Endodermal cell (in vitro differentiated cells): ENCODE data around the gene CDH4. TPM values are rescaled to one million over a fixed set of nuclear protein-coding genes. Genes with fewer than 3 reads are reported as not detected.

Experiments
- DNase-seq: peaks from one replicate; pipeline ENCODE4 v3.0.0-alpha.2; 2017
- H3K27ac ChIP-seq: 2 replicates; pipeline ENCODE4 v1.5.1; 2013; ENCODE audit warnings: mild to moderate bottlenecking, low read depth, low read length, moderate library complexity
- H3K27me3 ChIP-seq: 2 replicates; pipeline ENCODE4 v1.6.1; 2013; ENCODE audit warnings: mild to moderate bottlenecking, low read length, moderate library complexity; ENCODE audit not compliant: insufficient read depth, control insufficient read depth, poor library complexity, severe bottlenecking
- H3K36me3 ChIP-seq: 2 replicates; pipeline ENCODE4 v1.7.0; 2013; ENCODE audit warnings: mild to moderate bottlenecking, low read length, moderate library complexity; ENCODE audit not compliant: control insufficient read depth, insufficient read depth
- H3K4me1 ChIP-seq: one replicate; pipeline ENCODE4 v1.7.0; 2013; ENCODE audit warnings: low read length; ENCODE audit not compliant: control insufficient read depth, insufficient read depth
- H3K4me3 ChIP-seq: 2 replicates; pipeline ENCODE4 v1.5.1; 2013; ENCODE audit warnings: mild to moderate bottlenecking, low read length, moderate library complexity
- H3K9ac ChIP-seq: 2 replicates; pipeline ENCODE4 v1.6.1; 2013; ENCODE audit warnings: mild to moderate bottlenecking, low read length, moderate library complexity; ENCODE audit not compliant: poor library complexity, severe bottlenecking; ENCODE audit errors: extremely low read depth
- H3K9me3 ChIP-seq: 2 replicates; pipeline ENCODE4 v1.6.1; 2013; ENCODE audit warnings: mild to moderate bottlenecking, low read length, moderate library complexity; ENCODE audit not compliant: control insufficient read depth
- H3K27ac Mint-ChIP-seq: 2 replicates; pipeline ENCODE4 v1.8.0; 2020; ENCODE audit warnings: mixed read lengths
- H3K27me3 Mint-ChIP-seq: 2 replicates; pipeline ENCODE4 v1.8.0; 2021; ENCODE audit warnings: mild to moderate bottlenecking, mixed read lengths; ENCODE audit not compliant: insufficient read depth
- H3K36me3 Mint-ChIP-seq: 2 replicates; pipeline ENCODE4 v1.8.0; 2020; ENCODE audit warnings: low read depth, mixed read lengths
- H3K4me1 Mint-ChIP-seq: 2 replicates; pipeline ENCODE4 v1.8.0; 2020; ENCODE audit warnings: mixed read lengths
- H3K4me3 Mint-ChIP-seq: 2 replicates; pipeline ENCODE4 v1.8.0; 2020; ENCODE audit warnings: mild to moderate bottlenecking, moderate library complexity, mixed read lengths
- H3K9me3 Mint-ChIP-seq: 2 replicates; pipeline ENCODE4 v1.8.0; 2020; ENCODE audit warnings: mild to moderate bottlenecking, mixed read lengths
- WGBS, 2 experiments: methylation state at CpG; one replicate each; pipeline versions ENCODE4 v1.1.5 to v1.1.7; 2013; ENCODE audit warnings: missing lambda C conversion rate in 2 of 2, mixed read lengths in 1 of 2; ENCODE audit not compliant: insufficient coverage in 1 of 2, insufficient read length in 1 of 2; 5-methylcytosine and 5-hydroxymethylcytosine counted together
- total RNA-seq, 2 donors: library from RNA; stranded (reverse); fragmentation: NEBNext Ultra II Directional in 1 of 2; extraction: Animal tissue kit (Norgen Biotek cat#: 25700) in 1 of 2; gene quantifications; 2 replicates in 1 of 2; 3 replicates in 1 of 2; pipeline ENCODE4 v1.2.1, GENCODE V29; 2021
- TF ChIP-seq, protein P1 (sequence below): fragments of 200-600 bp; sonication (generic); conservative IDR thresholded peaks from 2 replicates; pipeline ENCODE4 v1.5.0; 2021; ENCODE audit warnings: antibody characterized with exemption, mild to moderate bottlenecking

The CDH4 gene
- total RNA-seq, 2 donors from 2014 or later, result 1.8 to 5.8 TPM

DNA sequence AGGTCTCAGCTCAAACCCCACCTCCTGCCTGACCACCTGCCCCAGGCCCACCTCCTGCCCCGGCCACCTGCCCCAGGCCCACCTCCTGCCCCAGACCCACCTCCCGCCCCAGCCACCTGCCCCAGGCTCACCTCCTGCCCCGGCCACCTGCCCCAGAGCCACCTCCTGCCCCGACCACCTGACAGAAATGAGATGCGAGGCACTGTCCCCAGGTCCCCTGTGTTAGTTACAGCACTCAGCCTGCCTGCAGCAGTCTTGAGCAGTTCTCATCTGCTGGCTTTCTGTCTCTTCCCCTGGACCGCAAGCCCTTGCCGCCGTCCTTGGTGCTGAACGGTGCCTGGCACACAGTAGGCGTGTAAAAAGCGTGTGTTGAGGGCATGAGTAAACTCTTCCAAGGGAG, 79.5 kb downstream of the CDH4 start:
- no peaks in the 10 kb centered on the region for H3K27me3 ChIP-seq
- H3K27ac ChIP-seq, result no peak overlapping the region
- Mint-ChIP-seq H3K9me3 (no peaks in the 10 kb centered on the region), H3K4me1 (peaks cover 3% of the 10 kb centered on the region), H3K36me3 (no peaks in the 10 kb centered on the region), H3K27ac (no peak overlapping the region), H3K27me3 (peaks cover 45% of the 10 kb centered on the region), H3K4me3 (no peak overlapping the region)
- no peak overlapping the region for H3K9ac ChIP-seq
- TF ChIP-seq, protein P1, sequence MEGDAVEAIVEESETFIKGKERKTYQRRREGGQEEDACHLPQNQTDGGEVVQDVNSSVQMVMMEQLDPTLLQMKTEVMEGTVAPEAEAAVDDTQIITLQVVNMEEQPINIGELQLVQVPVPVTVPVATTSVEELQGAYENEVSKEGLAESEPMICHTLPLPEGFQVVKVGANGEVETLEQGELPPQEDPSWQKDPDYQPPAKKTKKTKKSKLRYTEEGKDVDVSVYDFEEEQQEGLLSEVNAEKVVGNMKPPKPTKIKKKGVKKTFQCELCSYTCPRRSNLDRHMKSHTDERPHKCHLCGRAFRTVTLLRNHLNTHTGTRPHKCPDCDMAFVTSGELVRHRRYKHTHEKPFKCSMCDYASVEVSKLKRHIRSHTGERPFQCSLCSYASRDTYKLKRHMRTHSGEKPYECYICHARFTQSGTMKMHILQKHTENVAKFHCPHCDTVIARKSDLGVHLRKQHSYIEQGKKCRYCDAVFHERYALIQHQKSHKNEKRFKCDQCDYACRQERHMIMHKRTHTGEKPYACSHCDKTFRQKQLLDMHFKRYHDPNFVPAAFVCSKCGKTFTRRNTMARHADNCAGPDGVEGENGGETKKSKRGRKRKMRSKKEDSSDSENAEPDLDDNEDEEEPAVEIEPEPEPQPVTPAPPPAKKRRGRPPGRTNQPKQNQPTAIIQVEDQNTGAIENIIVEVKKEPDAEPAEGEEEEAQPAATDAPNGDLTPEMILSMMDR, result no peak
- WGBS, 2 experiments, result 84 to 97% methylated on average over 5 to 11 of the region's 11 CpGs
- no peak overlapping the region for H3K4me3 ChIP-seq
- no peaks in the 10 kb centered on the region for H3K4me1 ChIP-seq
- H3K36me3 ChIP-seq, result no peaks in the 10 kb centered on the region
- DNase-seq, result peak; percentile 69
- H3K9me3 ChIP-seq, result no peaks in the 10 kb centered on the region

DNA sequence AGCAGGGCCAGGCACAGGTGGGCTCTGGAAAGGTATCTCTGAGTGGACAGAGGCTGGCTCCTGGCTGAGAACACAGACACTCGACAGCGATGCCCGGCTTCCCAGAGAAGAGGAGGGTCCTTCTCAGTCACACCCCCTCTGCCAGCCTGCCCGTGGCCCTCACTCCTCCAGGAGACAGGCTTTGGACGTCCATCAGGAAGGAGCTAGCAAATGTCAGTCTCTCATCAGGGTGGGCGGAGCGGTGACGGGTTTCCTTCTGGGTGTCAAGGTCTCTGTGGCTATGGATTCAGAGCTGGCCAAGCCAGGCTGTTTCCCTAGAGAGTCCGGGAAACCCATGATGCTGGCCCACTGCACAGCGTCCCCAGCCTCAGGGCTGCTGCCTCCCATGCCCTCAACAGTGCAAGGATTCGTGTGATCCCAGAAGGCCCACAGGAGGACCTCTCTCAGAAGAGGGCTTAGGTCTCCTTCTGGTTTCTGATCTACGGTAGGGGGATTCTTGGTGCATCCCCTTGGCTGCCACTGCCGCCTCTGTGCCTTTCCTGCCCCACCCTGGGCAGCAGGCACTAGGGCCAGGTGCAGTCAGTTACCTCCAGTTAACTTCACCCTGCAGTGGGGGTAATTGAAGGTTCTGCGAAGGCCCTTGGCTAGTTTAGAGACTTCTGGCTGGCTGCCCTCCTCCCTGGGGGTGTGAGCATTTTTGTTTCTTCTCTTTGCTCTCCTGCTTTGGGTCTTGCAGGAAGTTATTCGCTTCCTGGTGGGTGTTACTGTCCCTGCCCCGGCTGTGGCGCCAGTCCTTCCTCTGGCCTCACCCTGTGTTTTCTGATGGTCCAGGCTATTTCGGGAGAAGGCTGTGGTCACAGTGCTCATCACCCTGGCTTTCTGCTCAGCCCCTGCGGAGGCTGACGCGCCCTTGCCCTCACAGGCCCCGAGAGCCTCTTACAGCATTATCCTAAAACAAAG, 80.2 kb downstream of the CDH4 start:
- no peaks in the 10 kb centered on the region for H3K4me1 ChIP-seq
- Mint-ChIP-seq H3K4me1 (peaks cover 3% of the 10 kb centered on the region), H3K27ac (no peak overlapping the region), H3K9me3 (no peaks in the 10 kb centered on the region), H3K36me3 (no peaks in the 10 kb centered on the region), H3K4me3 (no peak overlapping the region), H3K27me3 (peaks cover 47% of the 10 kb centered on the region)
- TF ChIP-seq, protein P1, result no peak
- WGBS, 2 experiments, result 85 to 91% methylated on average over 17 to 22 of the region's 22 CpGs
- no peak overlapping the region for H3K27ac ChIP-seq
- no peak overlapping the region for H3K9ac ChIP-seq
- H3K27me3 ChIP-seq, result no peaks in the 10 kb centered on the region
- no peaks in the 10 kb centered on the region for H3K9me3 ChIP-seq
- H3K4me3 ChIP-seq, result no peak overlapping the region
- DNase-seq, result no peak
- no peaks in the 10 kb centered on the region for H3K36me3 ChIP-seq

- no peaks in the 10 kb centered on the region for H3K27me3 ChIP-seq
- Mint-ChIP-seq H3K27ac (no peak overlapping the region), H3K9me3 (no peaks in the 10 kb centered on the region), H3K4me3 (no peak overlapping the region), H3K36me3 (no peaks in the 10 kb centered on the region), H3K27me3 (peaks cover 46% of the 10 kb centered on the region), H3K4me1 (peaks cover 6% of the 10 kb centered on the region)
- no peaks in the 10 kb centered on the region for H3K4me1 ChIP-seq
- TF ChIP-seq, protein P1, result no peak
- DNase-seq, result no peak
- H3K36me3 ChIP-seq, result no peaks in the 10 kb centered on the region
- H3K9ac ChIP-seq, result no peak overlapping the region
- H3K9me3 ChIP-seq, result no peaks in the 10 kb centered on the region
- H3K27ac ChIP-seq, result no peak overlapping the region
- 93 to 95% methylated on average over 6 to 9 of the region's 9 CpGs for WGBS, 2 experiments
- H3K4me3 ChIP-seq, result no peak overlapping the region
Measured at GRCh38 chr20:61333484-61334108, 81.5 kb downstream of the CDH4 start.
